ENCODE measurements around the gene KCNQ2.

KCNQ2 gene

GRCh38 chr20:63432577-63433325 lies 39.7 kb downstream of the KCNQ2 start:
- peak; percentile 58 for DNase-seq

DNA sequence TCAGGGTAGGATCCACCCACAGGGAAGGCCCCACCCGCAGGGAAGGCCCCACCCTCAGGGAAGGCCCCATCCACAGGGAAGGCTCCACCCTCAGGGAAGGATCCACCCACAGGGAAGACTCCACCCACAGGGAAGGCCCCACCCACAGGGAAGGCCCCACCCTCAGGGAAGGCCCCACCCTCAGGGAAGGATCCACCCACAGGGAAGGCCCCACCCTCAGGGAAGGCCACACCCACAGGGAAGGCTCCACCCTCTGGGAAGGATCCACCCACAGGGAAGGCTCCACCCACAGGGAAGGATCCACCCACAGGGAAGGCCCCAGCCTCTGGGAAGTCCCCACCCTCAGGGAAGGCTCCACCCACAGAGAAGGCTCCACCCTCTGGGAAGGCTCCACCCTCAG lies 40.5 kb downstream of the KCNQ2 start:
- DNase-seq, result no peak

- no peak for DNase-seq
These were observed 41.6 kb downstream of the KCNQ2 start for GRCh38 chr20:63430891-63431290.

DNA sequence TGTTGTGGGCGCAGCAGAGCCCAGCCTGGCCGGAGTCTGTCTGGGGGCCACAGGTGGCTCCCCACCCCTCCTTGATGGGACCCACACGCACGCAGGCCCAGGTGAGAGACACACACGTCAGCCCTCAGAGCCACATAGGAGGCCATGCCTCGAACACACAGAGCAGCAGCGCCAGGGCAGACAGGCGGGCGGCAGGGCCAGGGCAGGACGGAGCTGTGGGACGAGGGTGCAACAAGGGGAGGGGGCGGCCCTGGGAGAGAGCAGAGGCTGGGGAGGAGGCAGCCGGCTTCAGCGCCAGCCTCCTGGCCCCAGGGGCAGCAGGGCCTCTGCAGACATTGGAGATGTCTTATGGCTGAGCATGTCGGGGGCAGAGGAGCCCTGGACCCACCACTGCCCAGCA lies 42.5 kb downstream of the KCNQ2 start:
- no peak for DNase-seq

GRCh38 chr20:63428906-63429575 lies 43.4 kb downstream of the KCNQ2 start:
- DNase-seq, result no peak

- DNase-seq, result no peak
These were observed 44.6 kb downstream of the KCNQ2 start for GRCh38 chr20:63427724-63428330.

DNA sequence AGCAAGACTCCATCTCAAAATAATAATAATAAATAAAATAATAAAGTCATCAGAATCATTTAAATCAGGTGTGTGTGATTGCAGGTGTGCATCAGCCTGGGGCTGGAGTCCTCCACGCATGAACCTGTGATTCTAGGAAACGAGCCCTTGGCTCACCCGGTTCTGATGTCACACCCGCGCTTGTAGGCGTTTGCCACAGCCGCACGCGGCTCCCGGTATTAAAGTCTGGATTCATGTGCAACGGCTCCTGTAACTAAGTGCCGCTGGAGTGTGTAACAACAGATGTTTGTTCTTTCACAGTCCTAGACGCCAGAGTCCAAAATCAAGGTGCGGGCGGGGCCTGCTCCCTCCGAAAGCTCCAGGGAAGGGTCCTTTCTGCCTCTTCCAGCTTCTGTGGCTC lies 45.2 kb downstream of the KCNQ2 start:
- no peak for DNase-seq

DNA sequence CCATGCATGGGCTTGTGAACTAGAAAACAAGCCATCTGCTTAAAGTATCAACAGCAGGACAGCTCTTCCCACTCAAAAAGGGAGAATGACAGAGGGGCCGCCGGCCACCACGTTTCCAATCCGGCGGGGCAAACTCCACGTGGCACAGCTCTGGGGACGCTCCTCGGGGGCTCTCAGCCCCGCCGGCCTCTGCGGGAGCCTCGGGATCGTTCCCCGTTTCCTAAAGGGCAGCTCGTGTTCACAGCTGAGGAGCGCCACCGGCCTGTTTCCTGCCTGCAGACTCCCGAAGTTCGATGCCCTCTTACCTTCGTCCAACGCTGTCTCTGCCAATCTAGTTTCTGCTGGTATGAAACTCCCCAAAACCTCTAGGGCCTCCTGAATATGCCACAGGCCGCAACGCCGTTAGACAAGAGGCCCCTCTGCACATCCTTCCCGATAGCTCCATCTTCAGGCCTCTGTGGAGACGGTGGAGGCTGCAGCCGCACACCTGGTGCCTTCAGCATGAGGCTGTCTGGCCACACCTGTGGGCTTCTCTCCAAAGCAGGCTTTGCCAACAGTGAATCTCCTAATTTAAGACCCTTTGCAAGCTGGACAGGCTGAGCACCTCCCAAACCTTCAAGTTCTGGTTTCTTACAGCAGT lies 46.5 kb downstream of the KCNQ2 start:
- no peak for DNase-seq

DNA sequence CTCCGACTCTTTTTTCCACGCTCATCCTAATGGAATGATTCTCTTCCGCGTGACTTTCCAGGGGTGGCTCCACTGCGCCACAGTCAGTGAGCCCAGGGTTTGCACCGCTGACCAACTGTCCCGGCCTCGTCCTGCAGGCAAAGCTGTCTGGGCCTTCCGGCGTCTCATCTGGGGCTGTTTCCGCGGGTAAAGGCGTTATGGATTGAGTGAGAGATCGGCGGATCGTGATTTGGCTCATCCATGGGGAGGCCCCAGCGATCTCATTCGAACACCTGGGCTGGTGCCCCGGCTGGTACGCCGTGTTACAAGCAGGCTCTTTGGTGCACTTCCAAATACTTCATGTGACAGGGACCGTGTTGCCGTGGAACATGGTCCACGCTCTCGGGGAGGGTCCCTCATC lies 47.8 kb downstream of the KCNQ2 start:
- DNase-seq, result no peak

GRCh38 chr20:63423751-63424150 lies 48.7 kb downstream of the KCNQ2 start:
- DNase-seq, result no peak

DNA sequence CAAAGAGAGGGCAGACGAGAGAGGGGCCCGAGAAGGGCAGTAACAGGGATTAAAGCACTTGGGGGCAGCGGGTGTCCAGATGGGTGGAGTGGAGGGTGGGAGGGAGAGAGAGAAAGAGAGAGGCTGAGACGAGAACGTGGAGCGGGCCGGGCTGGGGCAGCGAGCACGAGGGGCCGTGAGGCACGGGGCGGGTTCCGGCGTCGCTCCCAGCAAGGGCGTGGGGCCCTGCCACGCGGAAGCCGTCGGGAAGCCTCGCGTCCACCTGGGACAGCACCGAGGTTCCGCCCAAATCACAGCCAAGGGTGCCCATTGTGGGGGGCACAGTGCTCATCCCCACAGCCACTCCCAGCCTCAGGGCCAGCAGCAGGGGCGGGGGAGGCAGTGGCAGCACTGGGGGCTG lies 49.8 kb downstream of the KCNQ2 start:
- no peak for DNase-seq

DNA sequence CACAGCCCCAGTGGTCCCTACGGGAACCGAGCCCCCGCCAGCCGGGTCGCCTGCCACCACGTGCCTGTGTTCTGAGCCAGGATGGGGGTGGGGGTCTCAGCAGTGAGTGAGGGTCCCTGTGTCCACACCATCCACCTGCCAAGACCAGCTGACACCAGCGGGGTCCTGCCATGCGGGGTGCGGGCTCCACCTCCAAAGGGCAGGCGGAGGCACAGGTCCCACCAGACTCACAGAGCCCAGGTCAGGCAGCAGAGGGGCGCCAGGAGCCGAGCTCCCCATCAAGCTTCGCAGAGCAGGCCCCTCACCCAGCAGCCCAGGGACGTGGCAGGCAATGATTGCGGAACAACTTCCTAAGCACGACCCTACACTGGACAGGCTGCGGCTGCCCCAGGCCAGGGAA lies 50.5 kb downstream of the KCNQ2 start:
- no peak for DNase-seq

DNA sequence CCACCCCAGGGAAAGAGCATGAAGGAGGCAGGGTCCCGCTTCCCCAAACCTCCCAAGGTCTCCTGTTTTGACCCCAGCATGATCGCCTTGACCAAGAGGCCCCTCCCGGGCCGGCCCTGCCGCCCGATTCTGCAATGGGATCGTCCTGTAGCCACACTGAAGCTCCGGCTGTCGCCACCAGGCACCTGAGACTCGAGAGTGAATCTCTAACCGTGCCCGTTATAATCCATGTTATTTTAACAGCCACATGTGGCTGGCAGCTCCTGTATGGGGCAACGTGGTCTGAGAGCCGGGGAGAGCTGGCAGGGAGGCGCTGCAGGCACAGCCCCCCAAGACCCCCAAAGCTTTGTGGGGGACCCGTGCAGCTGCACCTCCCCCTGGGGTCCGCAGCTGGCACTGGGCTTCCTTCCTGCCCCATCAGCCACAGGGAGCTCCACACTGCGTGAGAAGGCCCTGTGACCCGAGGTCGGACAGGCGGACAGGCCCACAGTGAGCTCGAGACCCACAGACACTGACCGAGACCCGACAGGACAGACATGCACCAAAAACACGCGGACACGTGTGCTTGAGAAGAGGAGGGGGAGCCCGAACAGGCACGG lies 51.3 kb downstream of the KCNQ2 start:
- no peak for DNase-seq

DNA sequence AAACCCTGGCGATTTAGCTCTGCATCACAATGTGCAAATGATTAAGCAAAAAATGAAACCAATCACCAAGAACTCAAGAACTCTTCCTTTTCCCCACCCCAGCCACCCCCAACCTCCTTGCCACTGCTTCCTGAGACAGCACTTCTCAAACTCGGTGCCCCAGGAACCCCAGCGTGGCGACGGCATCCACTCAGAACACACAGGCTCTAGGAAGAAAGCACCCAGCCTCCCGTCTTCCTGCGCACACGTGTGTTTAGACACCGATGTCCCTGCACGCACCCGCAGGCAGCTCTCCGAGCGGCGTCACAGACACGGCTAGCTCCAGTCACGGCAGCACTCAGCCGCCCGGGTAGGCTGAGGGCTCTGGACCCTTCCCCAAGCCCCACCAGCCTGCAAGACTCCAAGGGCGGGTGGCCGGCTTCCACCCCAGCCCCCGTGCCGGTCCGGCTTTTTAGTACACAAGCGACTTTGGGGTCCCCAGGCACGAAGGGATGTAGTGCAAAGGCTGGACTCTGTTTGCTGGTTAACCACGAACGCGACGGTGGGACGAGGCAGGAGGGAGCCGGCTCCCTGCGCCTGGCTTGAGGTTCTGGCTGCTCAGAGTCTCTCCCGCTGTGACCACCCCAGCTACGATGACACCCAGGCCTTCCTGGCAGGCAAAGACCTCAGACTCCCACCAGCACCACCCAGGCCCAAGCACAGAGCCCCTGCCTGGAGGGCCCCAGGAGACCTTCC lies 51.9 kb downstream of the KCNQ2 start:
- no peak for DNase-seq

DNA sequence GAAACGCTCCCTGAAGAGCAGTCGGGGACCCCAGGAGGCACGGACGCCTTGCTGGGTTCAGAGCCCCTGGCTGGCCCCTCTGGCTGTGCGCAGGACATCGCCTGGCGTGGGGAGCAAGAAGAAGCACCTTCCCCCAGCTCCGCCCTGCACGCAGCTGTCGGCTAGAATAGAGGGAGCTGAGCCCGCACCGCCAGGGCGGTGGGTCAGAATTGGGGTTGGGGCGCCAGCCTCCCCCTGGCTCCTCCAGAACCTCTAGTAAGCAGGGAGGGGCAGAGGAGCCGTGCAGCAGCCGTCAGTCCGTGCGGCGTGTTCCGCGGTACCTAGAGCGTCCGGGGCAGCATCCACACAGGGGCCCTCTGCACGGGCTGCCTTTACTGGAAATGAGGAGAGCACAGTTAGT lies 53.2 kb downstream of the KCNQ2 start:
- DNase-seq, result no peak

- DNase-seq, result no peak
These were observed 53.8 kb downstream of the KCNQ2 start for GRCh38 chr20:63418617-63419016.

DNA sequence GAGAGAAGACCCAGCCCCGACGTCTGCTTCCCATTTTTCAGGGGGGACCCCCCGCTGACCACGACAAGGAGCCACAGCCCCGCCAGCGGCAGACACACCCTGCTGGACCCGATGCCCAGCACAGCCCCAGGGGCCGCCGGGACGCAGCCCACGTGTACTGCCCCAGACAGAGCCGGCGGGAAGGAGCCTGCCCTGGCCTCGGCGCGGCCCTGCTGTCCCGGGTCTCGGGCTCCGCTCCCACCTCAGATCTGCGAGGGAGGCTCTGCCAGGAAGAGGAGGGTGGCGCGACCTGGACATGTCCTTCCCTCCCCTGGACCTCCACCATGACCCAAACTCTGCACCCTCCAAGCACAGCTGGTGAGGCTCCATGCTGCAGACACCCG lies 54.7 kb downstream of the KCNQ2 start:
- no peak for DNase-seq

DNA sequence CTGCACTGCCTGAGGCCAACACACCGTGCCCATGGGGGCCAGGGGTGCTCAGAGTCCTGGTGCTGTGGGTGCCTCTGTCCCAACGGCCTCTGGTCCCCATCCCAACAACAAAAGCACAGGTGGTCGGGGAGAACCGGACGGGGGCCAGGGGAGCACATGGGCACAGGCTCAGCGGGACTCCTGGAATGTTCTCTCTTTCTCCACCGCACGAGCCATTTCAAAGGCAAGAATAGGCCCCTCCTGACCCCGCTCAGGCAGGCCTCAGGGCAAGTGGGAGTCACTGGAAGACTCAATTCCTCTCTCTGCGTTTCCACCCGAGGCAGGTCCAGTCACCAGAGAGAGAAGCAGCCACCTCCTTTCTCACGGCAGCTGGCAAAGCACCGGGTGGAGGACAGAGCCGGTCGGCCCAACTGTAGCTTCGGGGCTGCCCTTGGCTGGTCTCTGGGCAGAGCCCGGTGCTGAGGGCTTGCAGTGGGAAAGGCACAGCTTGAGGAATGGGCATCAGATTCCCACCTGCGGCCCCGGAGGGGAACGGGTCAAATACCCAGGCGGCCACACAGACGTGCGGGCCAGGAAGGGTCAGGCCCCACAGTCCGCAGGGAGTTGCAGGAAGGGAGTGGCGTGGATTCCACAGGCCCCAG lies 55.2 kb downstream of the KCNQ2 start:
- no peak for DNase-seq

DNA sequence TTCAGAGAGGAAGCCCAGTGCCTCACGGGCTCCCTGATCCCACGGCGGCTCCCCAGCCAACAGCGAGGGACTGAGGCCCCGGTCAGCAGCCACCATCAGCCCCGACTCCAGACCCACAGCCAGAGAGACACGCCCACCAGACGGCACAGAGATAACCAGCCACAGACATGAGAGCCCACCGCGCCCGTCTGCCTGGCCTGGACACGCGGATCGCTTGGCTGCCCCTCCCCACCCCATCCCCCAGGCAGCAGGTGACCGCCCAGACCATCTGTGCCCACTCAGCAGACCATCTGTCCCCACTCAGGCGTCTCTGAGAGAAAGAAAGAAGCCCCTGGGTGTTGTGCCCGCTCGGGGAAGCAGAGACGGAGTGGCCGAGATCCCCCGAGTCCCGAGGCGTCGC lies 55.8 kb downstream of the KCNQ2 start:
- DNase-seq, result no peak

DNA sequence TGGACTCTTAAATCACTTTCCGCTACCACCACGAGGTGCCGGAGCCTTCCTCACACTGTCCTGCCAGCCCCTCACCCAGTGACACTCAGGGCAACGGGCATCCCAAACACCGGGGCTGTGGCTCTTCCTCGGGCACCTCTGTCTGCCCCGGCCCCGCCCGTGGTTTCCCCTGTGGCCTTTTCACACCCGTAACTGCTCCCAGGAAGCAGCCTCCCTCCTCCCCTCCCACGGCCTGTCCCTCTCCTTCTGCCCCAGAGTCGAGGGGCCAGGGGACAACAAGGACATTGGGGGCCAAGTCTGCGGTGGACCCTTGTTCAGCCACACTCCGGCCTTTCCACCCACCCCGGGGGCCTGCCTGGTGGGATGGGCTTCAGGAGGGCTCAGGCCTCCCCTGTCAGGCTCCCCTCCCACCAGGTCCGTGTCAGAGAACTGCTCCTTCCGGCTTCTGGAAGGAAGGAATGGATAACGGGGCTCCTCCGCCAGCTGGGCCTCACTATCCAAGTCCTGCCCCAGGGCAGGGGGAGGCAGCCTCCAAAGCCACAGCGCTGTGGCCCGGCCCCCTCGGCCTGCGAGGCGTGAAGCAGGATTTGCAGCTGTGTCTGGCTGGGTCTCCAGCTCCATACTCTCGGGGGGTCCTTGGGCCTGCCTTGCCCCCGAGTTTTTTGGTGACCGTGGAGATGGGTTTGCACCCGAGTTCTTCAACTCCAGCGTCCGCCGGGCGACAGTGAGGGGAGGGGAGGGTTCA lies 56.6 kb downstream of the KCNQ2 start:
- no peak for DNase-seq

GRCh38 chr20:63414720-63415430 lies 57.6 kb downstream of the KCNQ2 start:
- DNase-seq, result no peak

All from SHP77 treated with DMSO at 0.1 percent for 48 hours (cell line).